HUES6 (cell line): ENCODE results near the gene BCAS1.

ENCODE experiments used
- H3K27ac ChIP-seq: 2 replicates; pipeline ENCODE4 v1.7.0; 2013; ENCODE audit warnings: low read depth, mild to moderate bottlenecking, low read length, inconsistent platforms
- H3K27me3 ChIP-seq: 2 replicates; pipeline ENCODE4 v1.6.1; 2013; ENCODE audit warnings: low read length; ENCODE audit not compliant: control insufficient read depth, insufficient read depth
- H3K36me3 ChIP-seq: 2 replicates; pipeline ENCODE4 v1.6.1; 2013; ENCODE audit warnings: low read length; ENCODE audit not compliant: control insufficient read depth, insufficient read depth
- H3K4me1 ChIP-seq: 2 replicates; pipeline ENCODE4 v1.6.1; 2013; ENCODE audit warnings: low read length; ENCODE audit not compliant: control insufficient read depth, insufficient read depth
- H3K4me3 ChIP-seq: 2 replicates; pipeline ENCODE4 v1.5.1; 2013; ENCODE audit warnings: low read depth, low read length
- H3K9ac ChIP-seq: one replicate; pipeline ENCODE4 v1.6.1; 2013; ENCODE audit warnings: mild to moderate bottlenecking, low read length
- H3K9me3 ChIP-seq: 2 replicates; pipeline ENCODE4 v1.6.1; 2013; ENCODE audit warnings: low read depth, low read length; ENCODE audit not compliant: control insufficient read depth, insufficient read depth

BCAS1 gene

DNA sequence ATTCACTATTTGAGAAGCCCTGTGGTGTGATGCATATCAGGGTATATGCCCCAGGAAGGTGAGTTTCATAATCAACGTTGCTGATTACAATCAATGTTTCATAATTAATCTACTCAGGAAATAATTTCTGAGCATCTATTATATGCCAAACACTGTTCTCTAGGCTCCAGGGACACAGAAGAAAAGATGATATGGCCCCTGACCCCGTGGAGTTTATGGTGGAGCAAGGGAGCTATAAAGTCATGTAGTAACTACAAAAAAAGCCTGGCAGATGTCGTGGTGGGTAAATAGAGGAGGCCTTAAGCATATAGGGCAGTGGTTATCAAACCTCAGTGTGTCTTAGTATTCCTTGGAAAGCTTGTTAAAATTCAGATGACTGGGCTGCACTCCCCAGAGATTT is 40.1 kb upstream of the BCAS1 start:
- H3K27ac ChIP-seq: no peak overlapping the region
- no peaks in the 10 kb centered on the region for H3K27me3 ChIP-seq
- H3K9me3 ChIP-seq: 0 out of 2 replicates have a peak, but pooled peaks cover 7% of the 10 kb centered on the region
- no peaks in the 10 kb centered on the region for H3K36me3 ChIP-seq
- no peak overlapping the region for H3K9ac ChIP-seq
- H3K4me1 ChIP-seq: no peaks in the 10 kb centered on the region; the same call in 1 of the 2 replicates
- H3K4me3 ChIP-seq: no peak overlapping the region

DNA sequence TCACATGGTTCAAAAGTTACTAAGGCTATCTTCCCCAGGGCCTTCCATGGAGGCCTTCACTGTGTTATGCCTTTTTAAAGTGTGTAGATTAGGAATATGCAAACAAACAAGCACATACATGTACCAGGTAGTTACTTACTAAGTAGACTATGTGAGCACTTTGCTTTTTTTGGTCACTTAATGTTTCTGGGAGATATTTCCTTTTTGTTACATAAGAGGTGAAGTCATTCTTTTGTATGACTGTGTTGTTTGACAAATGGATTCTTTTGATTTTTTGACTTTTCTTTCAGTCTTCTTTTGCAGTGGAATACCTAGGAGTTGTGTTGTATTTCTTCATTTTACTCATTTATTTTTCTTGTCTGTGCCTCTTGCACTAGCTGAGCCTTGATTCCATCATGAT is 39.6 kb upstream of the BCAS1 start:
- Histone ChIP-seq H3K27ac (no peak overlapping the region), H3K4me3 (no peak overlapping the region), H3K36me3 (no peaks in the 10 kb centered on the region), H3K9ac (no peak overlapping the region), H3K27me3 (no peaks in the 10 kb centered on the region), H3K9me3 (0 out of 2 replicates have a peak, but pooled peaks cover 7% of the 10 kb centered on the region), H3K4me1 (peaks cover 3% of the 10 kb centered on the region; the same call in 1 of the 2 replicates)

DNA sequence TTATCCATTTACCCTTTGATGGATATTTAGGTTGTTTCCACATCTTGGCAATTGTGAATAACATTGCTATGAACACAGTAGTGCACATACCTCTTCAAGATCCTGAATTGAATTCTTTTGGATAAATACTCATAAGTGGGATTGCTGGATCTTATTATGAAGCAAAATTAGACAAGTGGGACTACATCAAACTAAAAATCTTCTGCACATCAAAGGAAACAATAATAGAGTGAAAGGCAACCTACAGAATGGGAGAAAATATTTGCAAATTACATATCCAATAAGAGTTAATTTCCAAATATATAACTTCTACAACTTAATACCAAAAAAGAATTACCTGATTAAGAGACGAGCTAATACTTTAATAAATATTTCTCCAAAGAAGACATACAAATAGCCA is 38.4 kb upstream of the BCAS1 start:
- Histone ChIP-seq H3K36me3 (no peaks in the 10 kb centered on the region), H3K27me3 (no peaks in the 10 kb centered on the region), H3K4me3 (no peak overlapping the region), H3K9ac (no peak overlapping the region), H3K27ac (no peak overlapping the region), H3K9me3 (0 out of 2 replicates have a peak, but pooled peaks cover 7% of the 10 kb centered on the region), H3K4me1 (peaks cover 3% of the 10 kb centered on the region; the same call in 1 of the 2 replicates)

DNA sequence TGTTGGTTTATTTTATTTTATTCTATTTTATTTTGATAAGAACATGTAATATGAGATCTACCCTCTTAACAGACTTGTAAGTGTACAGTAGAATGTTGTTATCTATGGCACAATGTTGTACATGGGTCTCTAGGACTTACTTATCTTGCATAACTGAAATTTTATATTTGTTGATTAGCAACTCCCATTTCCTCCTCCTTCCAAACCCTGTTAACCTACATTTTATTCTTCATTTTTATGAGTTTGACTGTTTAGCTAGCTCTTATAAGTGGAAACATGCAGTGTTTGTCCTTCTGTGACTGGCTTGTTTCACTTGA is 37.9 kb upstream of the BCAS1 start:
- Histone ChIP-seq H3K4me3 (no peak overlapping the region), H3K36me3 (no peaks in the 10 kb centered on the region), H3K9me3 (0 out of 2 replicates have a peak, but pooled peaks cover 7% of the 10 kb centered on the region), H3K27ac (no peak overlapping the region), H3K4me1 (peaks cover 3% of the 10 kb centered on the region; the same call in 1 of the 2 replicates), H3K27me3 (no peaks in the 10 kb centered on the region), H3K9ac (no peak overlapping the region)

DNA sequence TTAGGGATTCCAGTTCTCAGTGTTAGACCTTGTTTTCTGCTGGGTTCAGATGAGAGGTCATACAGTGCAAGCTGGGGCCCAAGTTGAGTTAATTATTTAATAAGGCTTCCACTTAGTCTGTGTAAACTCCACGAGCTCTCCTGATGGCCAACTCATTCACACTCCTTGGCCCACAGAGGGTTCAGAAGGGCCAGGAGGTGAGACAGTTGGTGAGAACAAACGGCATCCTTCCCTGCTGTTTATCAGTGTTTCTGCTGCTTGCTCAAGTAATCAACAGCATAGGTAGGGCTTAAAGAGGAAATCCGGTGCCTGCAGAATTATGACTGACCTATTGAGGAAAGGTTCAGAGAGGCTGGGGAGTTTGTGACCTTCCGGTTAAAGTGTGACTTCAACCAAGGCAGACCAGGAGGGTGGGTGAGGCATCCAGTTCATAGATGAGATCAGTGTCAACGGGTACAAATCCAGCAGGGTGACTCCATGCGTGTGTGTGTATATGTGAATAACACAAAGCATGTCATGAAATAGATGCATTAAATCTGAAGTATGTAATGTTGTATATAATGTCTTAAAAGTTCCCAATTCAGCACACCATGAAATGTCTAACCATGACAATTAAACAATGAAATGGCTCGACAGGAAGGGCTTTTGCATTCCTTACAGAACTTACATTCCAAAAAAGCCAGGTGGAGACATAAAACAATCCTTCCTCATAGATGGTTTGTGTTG is 37.4 kb upstream of the BCAS1 start:
- Histone ChIP-seq H3K4me1 (peaks cover 3% of the 10 kb centered on the region; the same call in 1 of the 2 replicates), H3K9ac (no peak overlapping the region), H3K4me3 (no peak overlapping the region), H3K36me3 (no peaks in the 10 kb centered on the region), H3K9me3 (0 out of 2 replicates have a peak, but pooled peaks cover 7% of the 10 kb centered on the region), H3K27me3 (no peaks in the 10 kb centered on the region), H3K27ac (no peak overlapping the region)

DNA sequence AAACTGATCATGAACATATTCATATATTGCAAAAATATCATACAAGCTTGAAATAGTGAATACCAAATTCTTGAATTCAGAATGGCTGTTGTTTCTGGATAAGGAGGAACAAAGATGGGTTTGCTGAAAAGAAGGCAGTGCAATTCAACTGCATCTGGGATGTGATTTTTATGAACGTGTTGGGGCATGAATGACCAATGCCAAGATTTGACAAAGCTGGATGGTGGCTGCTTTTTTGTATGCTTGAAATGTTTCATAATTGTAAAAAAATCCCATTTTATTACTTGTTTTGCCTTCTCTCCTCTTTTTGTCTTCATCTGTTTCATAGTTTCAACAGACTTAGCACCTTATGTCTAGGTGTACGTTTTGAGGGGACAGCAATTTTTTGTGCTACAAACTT is 36.8 kb upstream of the BCAS1 start:
- no peak overlapping the region for H3K27ac ChIP-seq

DNA sequence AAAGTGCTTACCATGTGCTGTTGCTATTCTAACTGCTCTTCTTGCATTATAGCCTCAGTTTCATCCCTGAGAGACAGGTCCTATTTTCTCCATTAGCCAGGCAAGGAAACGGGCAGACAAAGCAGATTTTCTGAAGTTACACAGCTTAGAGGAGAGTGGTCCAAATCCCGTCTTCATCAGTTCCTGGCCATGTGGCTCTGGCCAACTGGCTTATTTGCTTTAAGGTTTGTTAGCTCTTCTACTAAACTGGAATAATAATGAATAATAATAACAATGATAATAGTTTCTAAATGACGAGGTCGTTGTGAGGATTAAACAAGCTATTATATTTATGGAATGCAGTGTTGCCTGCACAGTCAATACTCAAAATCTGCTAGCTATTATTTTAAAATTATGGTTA is 35.8 kb upstream of the BCAS1 start:
- Histone ChIP-seq H3K4me3 (no peak overlapping the region), H3K27me3 (no peaks in the 10 kb centered on the region), H3K4me1 (peaks cover 3% of the 10 kb centered on the region; the same call in 1 of the 2 replicates), H3K9ac (no peak overlapping the region), H3K27ac (no peak overlapping the region), H3K36me3 (no peaks in the 10 kb centered on the region), H3K9me3 (no peaks in the 10 kb centered on the region)

More for the DNA sequence above, 36.8 kb upstream of the BCAS1 start:
- Histone ChIP-seq H3K36me3 (no peaks in the 10 kb centered on the region), H3K9ac (no peak overlapping the region), H3K4me1 (peaks cover 3% of the 10 kb centered on the region; the same call in 1 of the 2 replicates), H3K27me3 (no peaks in the 10 kb centered on the region), H3K9me3 (0 out of 2 replicates have a peak, but pooled peaks cover 7% of the 10 kb centered on the region), H3K4me3 (no peak overlapping the region)

DNA sequence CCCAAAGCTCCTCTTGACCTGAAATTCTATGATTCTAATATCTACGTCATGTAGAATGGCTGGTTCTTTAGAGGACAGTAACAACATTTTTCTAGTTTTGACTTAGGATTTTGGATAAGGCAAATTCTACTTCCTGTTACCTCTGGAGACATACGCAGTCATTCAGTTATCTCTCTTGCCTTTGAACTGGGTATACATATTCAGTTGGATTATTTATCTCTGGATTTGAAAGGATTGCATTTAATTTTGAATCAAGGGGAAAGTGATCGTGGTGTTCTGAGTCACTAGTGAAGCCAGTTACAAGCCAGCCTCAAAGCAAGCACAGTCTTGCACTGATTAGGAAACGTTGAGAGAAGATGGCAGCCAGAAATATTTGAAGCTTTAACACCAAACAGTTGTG is 35.3 kb upstream of the BCAS1 start:
- H3K4me3 ChIP-seq: no peak overlapping the region
- H3K4me1 ChIP-seq: peaks cover 3% of the 10 kb centered on the region; the same call in 1 of the 2 replicates
- no peaks in the 10 kb centered on the region for H3K36me3 ChIP-seq
- no peaks in the 10 kb centered on the region for H3K27me3 ChIP-seq
- H3K9me3 ChIP-seq: no peaks in the 10 kb centered on the region
- H3K9ac ChIP-seq: no peak overlapping the region
- H3K27ac ChIP-seq: no peak overlapping the region

DNA sequence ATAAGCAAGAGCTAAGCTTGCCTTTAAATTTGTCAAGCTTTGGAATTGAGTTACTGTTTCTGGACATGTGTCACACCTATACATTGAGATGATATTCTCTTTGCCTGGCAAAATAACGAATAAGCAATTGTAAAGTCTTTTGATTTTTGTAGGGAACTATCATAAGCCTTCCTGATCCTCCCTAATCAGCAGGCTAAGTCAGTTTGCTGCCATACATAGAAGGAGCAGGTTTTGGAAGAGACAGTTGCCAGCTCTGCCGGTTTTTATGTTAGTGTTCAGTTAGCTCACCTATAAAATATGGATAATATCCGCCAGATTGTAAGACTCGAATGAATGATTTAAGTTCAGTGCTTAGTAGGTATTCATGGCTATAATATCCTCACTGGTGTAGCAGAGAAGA is 34.4 kb upstream of the BCAS1 start:
- no peak overlapping the region for H3K9ac ChIP-seq
- H3K4me3 ChIP-seq: no peak overlapping the region
- H3K27me3 ChIP-seq: no peaks in the 10 kb centered on the region
- H3K9me3 ChIP-seq: no peaks in the 10 kb centered on the region
- no peaks in the 10 kb centered on the region for H3K36me3 ChIP-seq
- peaks cover 3% of the 10 kb centered on the region; the same call in 1 of the 2 replicates for H3K4me1 ChIP-seq
- no peak overlapping the region for H3K27ac ChIP-seq

DNA sequence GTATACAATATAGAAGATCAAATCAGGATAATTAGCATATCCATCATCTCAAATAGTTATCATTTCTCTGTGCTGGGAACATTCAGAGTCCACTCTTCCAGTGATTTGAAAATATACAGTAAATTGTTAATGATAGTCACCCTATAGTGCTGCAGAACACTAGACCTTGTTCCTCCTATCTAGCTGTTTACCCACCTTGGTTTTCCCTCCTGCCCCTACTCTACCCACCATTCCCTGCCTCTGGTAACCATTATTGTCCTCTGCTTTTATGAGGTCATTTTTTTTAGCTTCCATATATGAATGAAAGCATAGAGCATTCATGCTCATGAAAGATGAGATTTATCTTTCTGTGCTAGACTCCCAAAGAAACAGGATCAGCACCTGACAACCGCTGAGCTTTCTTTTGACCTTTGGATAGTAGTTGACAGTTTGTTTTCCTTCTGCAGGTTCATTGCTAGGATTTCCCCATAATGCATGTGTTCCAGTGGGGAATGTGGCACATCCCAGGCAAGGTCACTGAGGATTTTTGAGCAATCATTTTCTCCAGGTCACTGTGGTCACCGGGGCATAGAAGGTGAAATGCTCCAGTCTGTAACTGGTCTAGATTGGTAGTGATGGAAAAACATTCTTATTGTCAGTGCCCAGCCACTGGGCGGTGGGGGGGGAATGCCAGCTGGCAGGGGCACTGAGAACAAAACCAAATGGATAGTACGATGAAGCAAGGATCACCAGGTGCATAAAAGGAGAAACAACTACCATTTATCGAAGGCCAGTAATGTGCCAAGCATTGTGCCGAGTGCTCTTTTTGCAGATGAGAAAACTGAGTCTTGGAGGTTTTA is 33.6 kb upstream of the BCAS1 start:
- Histone ChIP-seq H3K27me3 (no peaks in the 10 kb centered on the region), H3K27ac (no peak overlapping the region), H3K4me3 (no peak overlapping the region), H3K9me3 (no peaks in the 10 kb centered on the region), H3K4me1 (peaks cover 3% of the 10 kb centered on the region; the same call in 1 of the 2 replicates), H3K9ac (no peak overlapping the region), H3K36me3 (no peaks in the 10 kb centered on the region)
